ENCODE measurements around the gene HIPK2.

GRCh38 chr7:139515266-139515665 is 262.5 kb downstream of the HIPK2 start:
- TF ChIP-seq POLR2A (IDR thresholded peaks at IDR 0.05; ENCODE audit: low read depth, low read length) = no peak
- TF ChIP-seq TAF1 (IDR thresholded peaks at IDR 0.05; ENCODE audit: borderline replicate concordance, low read depth, low read length) = no peak
- TF ChIP-seq POLR2AphosphoS5 (IDR thresholded peaks at IDR 0.05; ENCODE audit: low read depth, low read length) = no peak
